ENCODE results near the gene ZBTB7C. TPM values are rescaled to one million over a fixed set of nuclear protein-coding genes. Genes with fewer than 3 reads are reported as not detected.

The ZBTB7C gene
- total and polyA plus RNA-seq, 9 donors: 1.5 to 26.6 (median 15.7) TPM

DNA sequence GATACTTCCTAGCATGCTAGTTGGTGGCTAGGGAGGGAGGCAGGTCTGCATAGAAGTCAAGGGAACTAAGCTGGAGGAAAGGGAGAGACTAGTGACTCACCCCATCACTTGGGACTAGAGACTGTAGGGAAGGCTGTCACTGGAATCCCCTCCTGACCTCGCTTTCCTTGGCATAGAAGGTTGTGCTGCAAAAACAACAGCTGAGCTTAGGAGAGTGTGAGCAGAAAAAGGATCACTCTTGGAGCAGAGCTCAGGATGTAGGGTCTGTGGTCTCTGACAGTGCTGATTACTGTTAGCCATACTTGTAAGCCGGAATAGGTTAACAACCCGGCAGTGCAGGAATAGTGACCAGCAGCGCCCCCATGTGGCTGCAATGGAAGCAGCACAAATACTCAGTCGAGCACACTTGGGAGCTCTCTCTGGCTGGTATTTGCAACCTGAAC is 411.8 kb downstream of the ZBTB7C start:
- Histone ChIP-seq H3K36me3 (no peaks in the 10 kb centered on the region), H3K27me3 (no peaks in the 10 kb centered on the region), H3K27ac (no peak overlapping the region), H3K4me3 (no peak overlapping the region), H3K4me1 (ENCODE audit: insufficient read depth) (no peaks in the 10 kb centered on the region), H3K9me3 (no peaks in the 10 kb centered on the region)
- TF ChIP-seq, protein P1, sequence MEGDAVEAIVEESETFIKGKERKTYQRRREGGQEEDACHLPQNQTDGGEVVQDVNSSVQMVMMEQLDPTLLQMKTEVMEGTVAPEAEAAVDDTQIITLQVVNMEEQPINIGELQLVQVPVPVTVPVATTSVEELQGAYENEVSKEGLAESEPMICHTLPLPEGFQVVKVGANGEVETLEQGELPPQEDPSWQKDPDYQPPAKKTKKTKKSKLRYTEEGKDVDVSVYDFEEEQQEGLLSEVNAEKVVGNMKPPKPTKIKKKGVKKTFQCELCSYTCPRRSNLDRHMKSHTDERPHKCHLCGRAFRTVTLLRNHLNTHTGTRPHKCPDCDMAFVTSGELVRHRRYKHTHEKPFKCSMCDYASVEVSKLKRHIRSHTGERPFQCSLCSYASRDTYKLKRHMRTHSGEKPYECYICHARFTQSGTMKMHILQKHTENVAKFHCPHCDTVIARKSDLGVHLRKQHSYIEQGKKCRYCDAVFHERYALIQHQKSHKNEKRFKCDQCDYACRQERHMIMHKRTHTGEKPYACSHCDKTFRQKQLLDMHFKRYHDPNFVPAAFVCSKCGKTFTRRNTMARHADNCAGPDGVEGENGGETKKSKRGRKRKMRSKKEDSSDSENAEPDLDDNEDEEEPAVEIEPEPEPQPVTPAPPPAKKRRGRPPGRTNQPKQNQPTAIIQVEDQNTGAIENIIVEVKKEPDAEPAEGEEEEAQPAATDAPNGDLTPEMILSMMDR (IDR thresholded peaks at IDR 0.05): no peak
- TF ChIP-seq POLR2A (IDR thresholded peaks at IDR 0.05): no peak
- no peak for TF ChIP-seq EP300 (IDR thresholded peaks at IDR 0.05)
- DNase-seq: no peak
- intact Hi-C loops (cut with DNase I): no loop called here
- 60 to 70% (median 65%) methylated on average over 5 of the region's 5 CpGs for WGBS, 3 donors

DNA sequence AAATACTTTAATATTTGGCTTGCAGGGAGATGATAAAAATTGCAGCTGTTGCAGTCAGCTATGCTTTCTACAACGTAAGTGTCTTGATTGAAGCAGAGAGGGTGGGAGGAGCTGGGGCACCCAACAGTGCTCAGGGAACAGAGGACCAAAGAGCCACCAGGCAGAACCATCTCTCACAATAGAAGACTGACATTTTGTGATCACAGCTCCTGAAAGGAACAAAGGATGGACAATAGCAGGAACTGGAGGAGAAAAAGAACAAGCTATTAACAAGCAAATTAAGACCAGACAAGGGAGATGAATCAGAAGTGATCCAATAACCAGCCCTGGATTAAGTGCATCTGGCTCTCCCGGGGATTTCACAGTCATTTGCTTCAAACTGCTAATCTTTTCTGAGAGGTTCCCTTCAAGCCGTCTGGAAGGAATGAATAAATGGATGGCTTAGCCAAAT is 413.1 kb downstream of the ZBTB7C start:
- intact Hi-C loops (cut with DNase I): no loop called here
- 27 to 32% (median 31%) methylated on average over 3 of the region's 3 CpGs for WGBS, 3 donors
- no peaks in the 10 kb centered on the region for H3K9me3 ChIP-seq
- TF ChIP-seq, protein P1 (IDR thresholded peaks at IDR 0.05): no peak
- TF ChIP-seq POLR2A (IDR thresholded peaks at IDR 0.05) (no peak), EP300 (IDR thresholded peaks at IDR 0.05) (no peak)
- no peak overlapping the region for H3K4me3 ChIP-seq
- no peaks in the 10 kb centered on the region for H3K27me3 ChIP-seq
- no peaks in the 10 kb centered on the region for H3K4me1 ChIP-seq (ENCODE audit: insufficient read depth)
- no peak for DNase-seq
- no peaks in the 10 kb centered on the region for H3K36me3 ChIP-seq
- no peak overlapping the region for H3K27ac ChIP-seq

DNA sequence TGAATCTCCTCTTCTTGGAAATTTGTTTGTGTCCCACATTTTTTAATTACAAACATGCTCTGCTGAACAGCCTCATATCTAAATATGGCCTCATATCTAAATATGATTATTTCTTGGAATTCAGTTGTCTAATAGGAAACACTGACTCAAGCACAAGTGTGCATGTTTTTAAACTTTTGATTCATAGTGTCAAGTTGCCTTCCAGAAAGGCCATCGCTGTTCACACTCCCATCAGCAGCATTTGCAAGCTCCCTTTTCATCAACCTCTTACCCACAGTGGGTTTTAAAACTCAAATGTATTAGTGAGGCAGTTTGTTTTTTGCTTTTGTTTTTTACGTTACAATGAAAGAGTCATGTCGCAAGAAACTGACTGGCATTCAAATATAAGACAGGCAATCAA is 413.5 kb downstream of the ZBTB7C start:
- WGBS, 3 donors: 45 to 50% (median 47%) methylated on average over 3 of the region's 3 CpGs
- intact Hi-C loops (cut with DNase I): no loop called here
- no peaks in the 10 kb centered on the region for H3K36me3 ChIP-seq

DNA sequence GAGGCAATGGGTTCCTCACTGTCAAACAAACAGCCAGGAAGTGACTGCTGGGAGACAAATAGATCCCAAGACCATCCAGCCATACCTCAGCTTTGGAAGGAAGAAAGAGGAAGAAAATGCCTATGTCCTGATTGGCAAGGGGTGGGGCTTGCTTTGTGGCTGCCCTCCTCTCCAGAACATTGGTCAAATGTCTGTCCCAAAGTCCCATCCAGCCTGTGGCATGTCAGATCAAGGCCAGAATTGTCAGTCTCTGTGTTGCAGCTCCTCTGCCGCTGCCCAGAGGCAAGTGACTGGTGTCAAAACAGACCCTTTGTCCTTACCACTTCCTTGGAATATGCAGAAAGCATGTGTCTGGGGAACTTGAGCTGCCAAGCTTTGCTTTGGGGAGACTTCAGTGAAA is 415.8 kb downstream of the ZBTB7C start:
- Histone ChIP-seq H3K36me3 (no peaks in the 10 kb centered on the region), H3K4me3 (no peak overlapping the region), H3K27me3 (no peaks in the 10 kb centered on the region), H3K27ac (no peak overlapping the region), H3K9me3 (no peaks in the 10 kb centered on the region), H3K4me1 (ENCODE audit: insufficient read depth) (no peaks in the 10 kb centered on the region)
- TF ChIP-seq, protein P1 (IDR thresholded peaks at IDR 0.05): no peak
- TF ChIP-seq POLR2A (IDR thresholded peaks at IDR 0.05) (no peak), EP300 (IDR thresholded peaks at IDR 0.05) (no peak)
- intact Hi-C loops (cut with DNase I): no loop called here
- 91 to 100% (median 95%) methylated on average over 1 of the region's 1 CpG for WGBS, 3 donors
- no peak for DNase-seq

More for the DNA sequence above, 413.5 kb downstream of the ZBTB7C start:
- no peaks in the 10 kb centered on the region for H3K9me3 ChIP-seq
- H3K4me3 ChIP-seq: no peak overlapping the region
- DNase-seq: no peak
- H3K27ac ChIP-seq: no peak overlapping the region
- no peaks in the 10 kb centered on the region for H3K4me1 ChIP-seq (ENCODE audit: insufficient read depth)
- H3K27me3 ChIP-seq: no peaks in the 10 kb centered on the region
- TF ChIP-seq EP300 (IDR thresholded peaks at IDR 0.05) (no peak), POLR2A (IDR thresholded peaks at IDR 0.05) (no peak)
- TF ChIP-seq, protein P1 (IDR thresholded peaks at IDR 0.05): no peak
